Sigmoid colon (tissue), 7 donors: ENCODE data around the gene PNMA6E. TPM values are rescaled to one million over a fixed set of nuclear protein-coding genes. Genes with fewer than 3 reads are reported as not detected.
A peak's percentile ranks its signal among the peaks of the same experiment; 100 is the strongest.

Experiments used
- DNase-seq: peaks from one replicate; pipeline ENCODE4 v3.0.0-alpha.2; 2019
- H3K27ac ChIP-seq, 4 donors: fragments of 200-600 bp; sonication (generic); one replicate each; pipeline ENCODE4 v1.5.1; 2016 to 2019; ENCODE audit warnings: mild to moderate bottlenecking in 1 of 4
- H3K27me3 ChIP-seq, 3 donors: fragments of 200-600 bp; sonication (generic); one replicate each; pipeline ENCODE4 v1.5.1; 2019; ENCODE audit warnings: mild to moderate bottlenecking in 1 of 3
- H3K36me3 ChIP-seq, 4 donors: fragments of 200-600 bp; sonication (generic); one replicate each; pipeline ENCODE4 v1.5.1; 2016 to 2019
- H3K4me1 ChIP-seq, 4 donors: fragments of 200-600 bp; sonication (generic); one replicate each; pipeline ENCODE4 v1.5.1; 2017 to 2019
- H3K4me3 ChIP-seq, 4 donors: fragments of 200-600 bp; sonication (generic); one replicate each; pipeline ENCODE4 v1.5.1; 2017 to 2019; ENCODE audit warnings: mild to moderate bottlenecking in 2 of 4, moderate library complexity in 1 of 4
- H3K9me3 ChIP-seq, 4 donors: fragments of 200-600 bp in 3 of 4; sonication (generic) in 3 of 4; one replicate each; pipeline versions ENCODE4 v1.5.1 to v1.6.1; 2013 to 2019
- CTCF ChIP-seq, 4 experiments: fragments of 450-650 bp in 3 of 4; fragments of 200-600 bp in 1 of 4; IDR thresholded peaks; one replicate each; pipeline ENCODE4 v1.5.1; 2016 to 2019; ENCODE audit warnings: antibody characterized with exemption in 4 of 4, mild to moderate bottlenecking in 3 of 4, moderate library complexity in 2 of 4
- EP300 ChIP-seq, 4 donors: sonication (generic); formaldehyde crosslinking; IDR thresholded peaks; one replicate each; pipeline ENCODE4 v1.6.1; 2017; ENCODE audit warnings: antibody characterized with exemption in 4 of 4
- POLR2A ChIP-seq, 2 donors: fragments of 450-650 bp; IDR thresholded peaks; one replicate each; pipeline ENCODE4 v1.6.1; 2016; ENCODE audit warnings: antibody characterized with exemption in 2 of 2, mild to moderate bottlenecking in 2 of 2, moderate library complexity in 2 of 2
- POLR2AphosphoS5 ChIP-seq, 4 donors: sonication (generic); formaldehyde crosslinking; IDR thresholded peaks; one replicate each; pipeline ENCODE4 v1.6.1; 2017; ENCODE audit warnings: antibody characterized with exemption in 4 of 4
- WGBS, 2 donors: extraction: QIAGEN DNeasy Blood & Tissue Kit; methylation state at CpG; one replicate each; pipeline ENCODE4 v1.1.7; 2013; 5-methylcytosine and 5-hydroxymethylcytosine counted together
- intact Hi-C: fragments of 100-400 bp; cut with DNase I; formaldehyde crosslinking; loops from one replicate; pipeline ENCODE4 v1.15.1; 2023
- polyA plus RNA-seq, 3 donors: library from polyadenylated mRNA; stranded (reverse); fragments of 200-250 nt; gene quantifications; one replicate each; pipeline ENCODE4 v1.2.3, GENCODE V29; 2013
- total RNA-seq, 4 donors: library from RNA; depleted of rRNA; stranded (reverse); fragments of >200 nt; gene quantifications; one replicate each; pipeline ENCODE4 v1.1.0, GENCODE V29; 2016
- donor health status: healthy with polysubstance abuse.
- donor health status: Bipolar disorder and iron deficiency.
- donor health status: healthy.

PNMA6E gene
- total and polyA plus RNA-seq, 7 donors: not detected

- Histone ChIP-seq H3K9me3 (no peaks in the 10 kb centered on the region), H3K4me3 (no peak overlapping the region), H3K27ac (no peak overlapping the region), H3K27me3 (no peaks in the 10 kb centered on the region), H3K36me3 (no peaks in the 10 kb centered on the region), H3K4me1 (peaks cover 0 to 2% (median 0%) of the 10 kb centered on the region in 4 donors)
- 91 to 92% methylated on average over 8 of the region's 8 CpGs for WGBS, 2 donors
- DNase-seq: no peak
- intact Hi-C loops: no loop called here
- no peak for TF ChIP-seq EP300 (IDR thresholded peaks at IDR 0.05)
- no peak for TF ChIP-seq POLR2AphosphoS5 (IDR thresholded peaks at IDR 0.05)
- no peak for TF ChIP-seq CTCF (IDR thresholded peaks at IDR 0.05)
- no peak for TF ChIP-seq POLR2A (IDR thresholded peaks at IDR 0.05)
Measured at GRCh38 chrX:153417637-153418036, 16.5 kb upstream of the PNMA6E start.

DNA sequence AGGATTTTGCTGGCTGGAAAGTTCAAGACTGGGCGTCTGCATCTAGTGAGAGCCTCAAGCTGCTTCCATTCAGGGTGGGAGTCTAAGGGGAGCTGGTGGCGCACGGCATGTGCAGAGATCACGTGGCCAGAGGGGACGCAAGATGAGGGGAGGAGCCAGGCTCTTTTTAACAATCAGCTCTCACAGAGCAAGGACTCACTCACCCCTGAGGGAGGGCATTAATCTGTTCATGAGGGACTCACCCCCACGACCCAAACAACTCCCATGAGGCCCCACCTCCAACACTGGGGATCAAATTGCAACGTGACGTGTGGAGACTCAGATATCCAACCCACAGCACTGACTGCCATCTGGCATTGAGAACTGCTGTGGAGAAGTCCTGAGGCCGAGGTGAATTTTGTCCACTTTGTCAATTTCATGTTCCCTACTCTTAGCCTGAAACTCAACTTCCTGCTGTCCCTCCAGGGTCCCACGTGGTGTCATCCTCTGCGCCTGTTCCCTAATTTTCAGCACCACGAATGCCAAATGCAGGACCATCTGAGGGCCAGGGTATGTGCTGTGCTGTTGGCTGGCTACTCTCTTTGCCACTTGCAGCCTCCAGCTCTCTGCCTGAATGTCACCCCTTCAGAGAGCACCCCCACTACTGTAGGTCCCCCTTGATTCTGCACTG, 15.8 kb upstream of the PNMA6E start:
- DNase-seq: no peak
- Histone ChIP-seq H3K27ac (no peak overlapping the region), H3K36me3 (no peaks in the 10 kb centered on the region), H3K4me1 (peaks cover 0 to 9% (median 3%) of the 10 kb centered on the region in 4 donors), H3K9me3 (no peaks in the 10 kb centered on the region), H3K4me3 (no peak overlapping the region), H3K27me3 (no peaks in the 10 kb centered on the region)
- WGBS, 2 donors: 71 to 74% methylated on average over 12 of the region's 12 CpGs
- no peak for TF ChIP-seq POLR2A (IDR thresholded peaks at IDR 0.05)
- TF ChIP-seq POLR2AphosphoS5 (IDR thresholded peaks at IDR 0.05): no peak
- TF ChIP-seq EP300 (IDR thresholded peaks at IDR 0.05): no peak
- no peak for TF ChIP-seq CTCF (IDR thresholded peaks at IDR 0.05)
- intact Hi-C loops: no loop called here

- H3K9me3 ChIP-seq: no peaks in the 10 kb centered on the region
- TF ChIP-seq POLR2AphosphoS5 (IDR thresholded peaks at IDR 0.05) (peak; percentile 40 to 67 (median 54)), CTCF (IDR thresholded peaks at IDR 0.05) (no peak)
- intact Hi-C loops: no loop called here
- H3K27ac ChIP-seq: peak overlapping the region; percentile 22 to 51 (median 38)
- 77 to 82% methylated on average over 9 of the region's 9 CpGs for WGBS, 2 donors
- no peak for DNase-seq
- H3K4me3 ChIP-seq: no peak overlapping the region
- peaks cover 0 to 14% (median 5%) of the 10 kb centered on the region in 4 donors for H3K4me1 ChIP-seq
- H3K36me3 ChIP-seq: no peaks in the 10 kb centered on the region
- H3K27me3 ChIP-seq: no peaks in the 10 kb centered on the region
Measured at GRCh38 chrX:153414856-153415510, 13.8 kb upstream of the PNMA6E start.

DNA sequence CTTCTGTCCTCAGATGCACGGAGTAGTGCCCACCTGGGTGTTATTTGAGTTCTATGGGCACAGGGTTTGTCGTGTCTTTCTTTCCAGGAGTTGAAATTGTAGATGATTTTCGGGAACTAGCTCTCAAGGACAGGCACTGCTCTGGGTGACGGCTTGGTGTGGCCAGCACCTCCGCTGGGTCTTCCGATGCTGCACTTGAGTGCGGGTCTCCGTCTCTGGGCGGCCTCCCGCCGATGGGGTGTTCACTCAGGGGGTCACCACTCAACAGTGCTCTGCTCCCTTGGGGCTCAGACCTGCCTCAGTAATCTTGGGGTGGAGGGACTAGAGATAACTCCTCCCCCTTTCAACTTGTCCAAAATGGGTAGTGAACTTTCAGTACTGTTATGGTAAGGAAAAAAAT, 12.6 kb upstream of the PNMA6E start:
- intact Hi-C loops: no loop called here
- Histone ChIP-seq H3K9me3 (no peaks in the 10 kb centered on the region), H3K4me1 (peaks cover 0 to 14% (median 5%) of the 10 kb centered on the region in 4 donors), H3K36me3 (no peaks in the 10 kb centered on the region), H3K27ac (no peak overlapping the region), H3K27me3 (no peaks in the 10 kb centered on the region), H3K4me3 (no peak overlapping the region)
- no peak for DNase-seq
- TF ChIP-seq CTCF (IDR thresholded peaks at IDR 0.05) (no peak), POLR2AphosphoS5 (IDR thresholded peaks at IDR 0.05) (no peak), POLR2A (IDR thresholded peaks at IDR 0.05) (no peak), EP300 (IDR thresholded peaks at IDR 0.05) (no peak)
- 92 to 94% methylated on average over 11 of the region's 11 CpGs for WGBS, 2 donors
